ENCODE results near the gene THOC6. TPM values are rescaled to one million over a fixed set of nuclear protein-coding genes. Genes with fewer than 3 reads are reported as not detected.
"Not testable (repeated sequence)": the region's sequence is repeated elsewhere in the genome, so short reads cannot be mapped to it uniquely, and the experiment has no call there.

The THOC6 gene
- total and polyA plus RNA-seq, 4 donors = 10.8 to 14.8 (median 11.7) TPM

DNA sequence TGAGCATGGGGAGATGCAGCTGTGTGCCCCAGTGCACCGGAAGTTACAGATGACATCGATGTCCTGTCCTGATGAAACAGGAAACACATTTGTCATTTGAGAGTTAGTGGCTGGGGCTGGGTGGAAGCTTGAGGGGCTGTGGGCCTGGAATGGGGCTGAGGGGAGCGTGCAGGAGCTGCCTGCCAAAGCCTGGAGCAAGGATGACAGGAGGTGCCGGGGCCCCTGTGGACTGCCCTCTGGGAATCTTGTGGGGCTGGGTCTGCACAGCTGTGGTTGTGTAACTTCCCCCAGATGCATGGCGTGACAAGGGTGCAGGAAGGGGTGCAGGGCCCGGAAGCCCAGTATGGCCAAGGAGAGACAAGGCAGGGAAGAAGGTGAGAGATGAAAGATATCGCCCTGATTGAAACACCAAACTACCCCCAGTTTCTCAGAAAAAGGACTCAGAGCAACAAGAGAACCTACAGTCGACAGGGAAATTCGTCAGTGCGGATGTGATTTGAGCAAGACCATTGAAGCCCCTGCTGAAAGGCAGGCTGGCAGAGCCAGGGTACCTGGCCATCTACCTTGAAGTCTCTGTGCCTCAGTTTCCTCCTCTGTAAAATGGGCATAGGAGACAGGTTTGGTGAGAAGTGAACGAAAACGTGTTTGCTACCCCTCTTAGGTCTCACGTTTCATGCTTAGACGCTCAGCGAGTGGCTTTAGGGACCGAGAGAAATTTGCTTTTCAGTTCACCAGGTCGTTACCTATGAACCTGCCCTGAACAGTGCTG is 31.3 kb downstream of the THOC6 start:
- Histone ChIP-seq H3K36me3 (ENCODE audit: control insufficient read depth in 4 of 4, insufficient read depth in 3 of 4, low read depth in 1 of 4, low read length in 3 of 4) (peaks cover 0 to 2% (median 0%) of the 10 kb centered on the region in 4 donors), H3K4me3 (ENCODE audit: low read depth in 1 of 3, low read length in 3 of 3) (no peak overlapping the region)

DNA sequence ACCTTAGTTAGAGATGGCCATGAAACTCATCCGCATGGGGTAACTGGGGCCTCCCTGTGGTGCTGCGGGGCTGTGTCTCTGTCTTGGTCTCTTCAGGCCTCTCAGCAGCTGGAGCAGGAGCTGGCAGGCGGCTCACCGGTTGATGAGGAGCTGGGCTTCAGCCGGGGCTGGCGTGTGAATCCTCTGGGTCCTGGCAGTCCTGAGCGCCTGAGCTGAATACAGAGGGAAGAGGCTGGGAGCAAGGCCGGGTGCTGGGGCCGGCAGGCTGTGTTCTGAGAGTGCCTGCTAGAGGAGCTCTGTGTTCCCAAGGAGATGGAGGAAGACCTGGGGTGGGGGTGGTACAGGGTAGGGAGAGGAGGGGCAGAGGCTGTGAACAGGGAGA is 31.9 kb downstream of the THOC6 start:
- H3K27me3 ChIP-seq (ENCODE audit: control insufficient read depth in 4 of 4, insufficient read depth in 4 of 4, low read length in 3 of 4); H3K27ac ChIP-seq (ENCODE audit: low read depth in 1 of 2, low read length in 2 of 2); DNase-seq (ENCODE audit: low spot score); H3K4me3 ChIP-seq (ENCODE audit: low read depth in 1 of 3, low read length in 3 of 3); H3K36me3 ChIP-seq (ENCODE audit: control insufficient read depth in 4 of 4, insufficient read depth in 3 of 4, low read depth in 1 of 4, low read length in 3 of 4); H3K9me3 ChIP-seq (ENCODE audit: control insufficient read depth in 4 of 4, low read length in 3 of 4); H3K9ac ChIP-seq (ENCODE audit: low read depth in 1 of 2, low read length in 2 of 2): not testable (repeated sequence)
- 78% methylated on average over 9 of the region's 9 CpGs for WGBS
- H3K4me1 ChIP-seq (ENCODE audit: control insufficient read depth in 4 of 4, insufficient read depth in 4 of 4, low read length in 3 of 4) = peaks cover 6 to 18% (median 18%) of the 10 kb centered on the region in 4 donors

More for the DNA sequence above, 31.3 kb downstream of the THOC6 start:
- H3K27me3 ChIP-seq (ENCODE audit: control insufficient read depth in 4 of 4, insufficient read depth in 4 of 4, low read length in 3 of 4) = no peaks in the 10 kb centered on the region
- DNase-seq (ENCODE audit: low spot score) = no peak
- no peak overlapping the region for H3K27ac ChIP-seq (ENCODE audit: low read depth in 1 of 2, low read length in 2 of 2)
- peaks cover 5 to 16% (median 13%) of the 10 kb centered on the region in 4 donors for H3K4me1 ChIP-seq (ENCODE audit: control insufficient read depth in 4 of 4, insufficient read depth in 4 of 4, low read length in 3 of 4)
- H3K9me3 ChIP-seq (ENCODE audit: control insufficient read depth in 4 of 4, low read length in 3 of 4) = no peaks in the 10 kb centered on the region
- WGBS = 83% methylated on average over 17 of the region's 17 CpGs
- no peak for TF ChIP-seq SP1 (IDR thresholded peaks at IDR 0.05)
- TF ChIP-seq FOXA1 (IDR thresholded peaks at IDR 0.05) = no peak
- TF ChIP-seq, protein P1, sequence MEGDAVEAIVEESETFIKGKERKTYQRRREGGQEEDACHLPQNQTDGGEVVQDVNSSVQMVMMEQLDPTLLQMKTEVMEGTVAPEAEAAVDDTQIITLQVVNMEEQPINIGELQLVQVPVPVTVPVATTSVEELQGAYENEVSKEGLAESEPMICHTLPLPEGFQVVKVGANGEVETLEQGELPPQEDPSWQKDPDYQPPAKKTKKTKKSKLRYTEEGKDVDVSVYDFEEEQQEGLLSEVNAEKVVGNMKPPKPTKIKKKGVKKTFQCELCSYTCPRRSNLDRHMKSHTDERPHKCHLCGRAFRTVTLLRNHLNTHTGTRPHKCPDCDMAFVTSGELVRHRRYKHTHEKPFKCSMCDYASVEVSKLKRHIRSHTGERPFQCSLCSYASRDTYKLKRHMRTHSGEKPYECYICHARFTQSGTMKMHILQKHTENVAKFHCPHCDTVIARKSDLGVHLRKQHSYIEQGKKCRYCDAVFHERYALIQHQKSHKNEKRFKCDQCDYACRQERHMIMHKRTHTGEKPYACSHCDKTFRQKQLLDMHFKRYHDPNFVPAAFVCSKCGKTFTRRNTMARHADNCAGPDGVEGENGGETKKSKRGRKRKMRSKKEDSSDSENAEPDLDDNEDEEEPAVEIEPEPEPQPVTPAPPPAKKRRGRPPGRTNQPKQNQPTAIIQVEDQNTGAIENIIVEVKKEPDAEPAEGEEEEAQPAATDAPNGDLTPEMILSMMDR (IDR thresholded peaks at IDR 0.05; ENCODE audit: low read depth, low read length, missing input control) = no peak
- TF ChIP-seq YY1 (IDR thresholded peaks at IDR 0.05) = no peak
- no peak for TF ChIP-seq RXRA (IDR thresholded peaks at IDR 0.05)
- TF ChIP-seq HNF4G (IDR thresholded peaks at IDR 0.05) = no peak
- TF ChIP-seq, protein P2, sequence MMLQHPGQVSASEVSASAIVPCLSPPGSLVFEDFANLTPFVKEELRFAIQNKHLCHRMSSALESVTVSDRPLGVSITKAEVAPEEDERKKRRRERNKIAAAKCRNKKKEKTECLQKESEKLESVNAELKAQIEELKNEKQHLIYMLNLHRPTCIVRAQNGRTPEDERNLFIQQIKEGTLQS (IDR thresholded peaks at IDR 0.05) = no peak
- TF ChIP-seq, protein P3, sequence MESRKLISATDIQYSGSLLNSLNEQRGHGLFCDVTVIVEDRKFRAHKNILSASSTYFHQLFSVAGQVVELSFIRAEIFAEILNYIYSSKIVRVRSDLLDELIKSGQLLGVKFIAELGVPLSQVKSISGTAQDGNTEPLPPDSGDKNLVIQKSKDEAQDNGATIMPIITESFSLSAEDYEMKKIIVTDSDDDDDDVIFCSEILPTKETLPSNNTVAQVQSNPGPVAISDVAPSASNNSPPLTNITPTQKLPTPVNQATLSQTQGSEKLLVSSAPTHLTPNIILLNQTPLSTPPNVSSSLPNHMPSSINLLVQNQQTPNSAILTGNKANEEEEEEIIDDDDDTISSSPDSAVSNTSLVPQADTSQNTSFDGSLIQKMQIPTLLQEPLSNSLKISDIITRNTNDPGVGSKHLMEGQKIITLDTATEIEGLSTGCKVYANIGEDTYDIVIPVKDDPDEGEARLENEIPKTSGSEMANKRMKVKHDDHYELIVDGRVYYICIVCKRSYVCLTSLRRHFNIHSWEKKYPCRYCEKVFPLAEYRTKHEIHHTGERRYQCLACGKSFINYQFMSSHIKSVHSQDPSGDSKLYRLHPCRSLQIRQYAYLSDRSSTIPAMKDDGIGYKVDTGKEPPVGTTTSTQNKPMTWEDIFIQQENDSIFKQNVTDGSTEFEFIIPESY (IDR thresholded peaks at IDR 0.05) = no peak
- no peak for TF ChIP-seq HNF4A (conservative IDR thresholded peaks at IDR 0.05)
- TF ChIP-seq RAD21 (IDR thresholded peaks at IDR 0.05) = no peak
- TF ChIP-seq, protein P4, sequence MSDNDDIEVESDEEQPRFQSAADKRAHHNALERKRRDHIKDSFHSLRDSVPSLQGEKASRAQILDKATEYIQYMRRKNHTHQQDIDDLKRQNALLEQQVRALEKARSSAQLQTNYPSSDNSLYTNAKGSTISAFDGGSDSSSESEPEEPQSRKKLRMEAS (IDR thresholded peaks at IDR 0.05) = no peak
- no peak for TF ChIP-seq FOXA2 (IDR thresholded peaks at IDR 0.05)
- no peak for TF ChIP-seq GABPA (IDR thresholded peaks at IDR 0.05 in 1 of 2, conservative IDR thresholded peaks at IDR 0.05 in 1 of 2)
- no peak for TF ChIP-seq TAF1 (conservative IDR thresholded peaks at IDR 0.05)
- TF ChIP-seq JUND (IDR thresholded peaks at IDR 0.05) = no peak
- no peak for TF ChIP-seq EGR1 (IDR thresholded peaks at IDR 0.05; ENCODE audit: low read depth in 2 of 2)
- no peak overlapping the region for H3K9ac ChIP-seq (ENCODE audit: low read depth in 1 of 2, low read length in 2 of 2)
